Fibroblast of lung (primary cell): Measurements from ENCODE around the gene TUBA1B. TPM values are rescaled to one million over a fixed set of nuclear protein-coding genes. Genes with fewer than 3 reads are reported as not detected.
"Not testable (repeated sequence)": the region's sequence is repeated elsewhere in the genome, so short reads cannot be mapped to it uniquely, and the experiment has no call there.

Experiments
- DNase-seq, 2 donors: peaks; one replicate each; pipeline versions ENCODE4 v3.0.0 to v3.0.0-alpha.2; 2010; ENCODE audit warnings: low read depth in 2 of 2
- H2AFZ ChIP-seq: 2 replicates; pipeline ENCODE4 v1.5.1; 2012; ENCODE audit warnings: low read length, control low read depth, inconsistent platforms
- H3K27ac ChIP-seq: 2 replicates; pipeline ENCODE4 v1.5.1; 2011; ENCODE audit warnings: low read length, control low read depth; ENCODE audit not compliant: insufficient read depth
- H3K27me3 ChIP-seq: 2 replicates; pipeline ENCODE4 v1.5.1; 2011; ENCODE audit warnings: mild to moderate bottlenecking, low read length; ENCODE audit not compliant: control insufficient read depth, insufficient read depth
- H3K36me3 ChIP-seq: 2 replicates; pipeline ENCODE4 v1.5.1; 2011; ENCODE audit warnings: low read length; ENCODE audit not compliant: control insufficient read depth, insufficient read depth
- H3K4me1 ChIP-seq: 2 replicates; pipeline ENCODE4 v1.5.1; 2011; ENCODE audit warnings: low read length; ENCODE audit not compliant: control insufficient read depth, insufficient read depth; ENCODE audit errors: extremely low read depth
- H3K4me2 ChIP-seq: 2 replicates; pipeline ENCODE4 v1.5.1; 2011; ENCODE audit warnings: low read length, control low read depth; ENCODE audit not compliant: insufficient read depth; ENCODE audit errors: extremely low read depth
- H3K4me3 ChIP-seq, 4 experiments: fragments of 200-600 bp in 1 of 4; sonication (generic) in 1 of 4; replicated peaks in 1 of 4; 2 replicates each; pipeline ENCODE4 v1.5.1; 2011 to 2016; ENCODE audit warnings: low read length in 4 of 4, low read depth in 3 of 4, mild to moderate bottlenecking in 3 of 4, control low read depth in 2 of 4, inconsistent platforms in 1 of 4, mixed read lengths in 1 of 4; ENCODE audit not compliant: insufficient read depth in 1 of 4; ENCODE audit errors: control extremely low read depth in 1 of 4
- H3K79me2 ChIP-seq: 2 replicates; pipeline ENCODE4 v1.5.1; 2012; ENCODE audit warnings: mild to moderate bottlenecking, low read length, inconsistent platforms; ENCODE audit not compliant: control insufficient read depth, insufficient read depth
- H3K9ac ChIP-seq: 2 replicates; pipeline ENCODE4 v1.5.1; 2011; ENCODE audit warnings: mild to moderate bottlenecking, low read length, control low read depth; ENCODE audit not compliant: insufficient read depth
- H3K9me3 ChIP-seq: 2 replicates; pipeline ENCODE4 v1.5.1; 2012; ENCODE audit warnings: low read depth, low read length; ENCODE audit not compliant: control insufficient read depth, insufficient read depth
- H4K20me1 ChIP-seq: 2 replicates; pipeline ENCODE4 v1.5.1; 2011; ENCODE audit warnings: low read length; ENCODE audit not compliant: control insufficient read depth, insufficient read depth; ENCODE audit errors: extremely low read depth
- EZH2 ChIP-seq: IDR thresholded peaks from 2 replicates; pipeline ENCODE4 v1.5.1; 2012; ENCODE audit warnings: low read length, control low read depth, mild to moderate bottlenecking; ENCODE audit errors: missing control alignments
- polyA plus RNA-seq, 2 donors: library from polyadenylated mRNA; depleted of rRNA in 1 of 2; stranded (reverse) in 1 of 2; unstranded in 1 of 2; fragments of >200 nt; gene quantifications; 2 replicates each; pipeline ENCODE4 v1.2.1, GENCODE V29; 2011 to 2012; ENCODE audit warnings: missing spikeins in 1 of 2
- total RNA-seq: library from RNA; depleted of rRNA; stranded (reverse); fragments of >200 nt; gene quantifications from 2 replicates; pipeline ENCODE4 v1.2.1, GENCODE V29; 2014
- TF ChIP-seq, protein P1 (sequence below), 2 donors: IDR thresholded peaks in 1 of 2; conservative IDR thresholded peaks in 1 of 2; 1 replicate in 1 of 2; 2 replicates in 1 of 2; pipeline ENCODE4 v1.5.1; 2011 to 2012; ENCODE audit warnings: low read length in 2 of 2, control low read depth in 1 of 2, inconsistent platforms in 1 of 2, low read depth in 1 of 2, mild to moderate bottlenecking in 1 of 2

Gene TUBA1B
- total and polyA plus RNA-seq, 2 donors (not counting 1 experiment from before 2014, with no cell fraction given): 1,258 to 3,083 TPM

DNA sequence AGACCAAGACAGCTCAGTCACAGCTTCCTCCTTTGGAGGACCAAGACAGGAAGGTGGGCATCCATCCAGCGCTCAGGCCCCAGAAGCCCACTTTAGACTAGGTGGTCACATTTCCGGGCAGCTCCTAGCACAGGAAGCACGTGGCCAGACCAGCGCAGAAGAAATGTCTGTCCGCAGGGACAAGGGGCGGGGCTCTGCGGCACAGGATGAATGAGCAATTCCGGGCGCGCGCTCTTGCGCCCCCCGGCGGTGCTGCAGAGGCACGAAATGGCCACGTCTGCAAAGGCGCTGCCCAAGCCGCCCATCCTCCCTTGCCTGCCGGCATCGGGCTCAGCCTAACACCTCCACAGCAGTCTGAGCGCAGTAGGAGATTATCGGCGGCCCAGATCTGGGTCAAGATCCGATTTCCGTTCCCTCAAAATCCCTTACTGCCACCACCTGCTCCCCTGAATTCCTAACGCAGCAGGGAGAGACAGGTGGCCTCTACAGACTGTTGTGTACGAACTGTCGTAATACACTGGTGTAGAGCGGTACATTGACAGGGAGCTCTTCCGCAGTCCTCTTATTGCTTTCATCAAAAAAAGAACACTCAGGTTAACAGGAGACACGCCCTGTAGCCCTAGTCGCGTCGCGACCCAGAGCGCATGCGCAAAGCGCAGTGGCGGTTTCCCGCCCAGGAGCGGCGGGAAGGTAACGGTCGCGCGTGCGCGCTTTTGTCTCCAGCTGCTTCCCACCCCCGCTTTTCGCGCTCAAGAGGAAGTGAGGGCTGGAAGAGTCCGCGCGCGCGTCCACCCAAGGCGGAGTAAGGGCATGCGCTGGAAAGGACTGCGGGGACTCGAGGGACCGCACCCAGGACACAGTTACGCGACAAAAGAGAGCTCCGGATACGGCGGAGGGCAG is 794 bp downstream of the TUBA1B start:
- Histone ChIP-seq H3K27me3 (no peaks in the 10 kb centered on the region), H3K4me1 (peaks cover 3% of the 10 kb centered on the region)

GRCh38 chr12:49129332-49130150 is 1.7 kb downstream of the TUBA1B start:
- H3K9ac ChIP-seq: peak overlapping the region; percentile 98
- H3K4me3 ChIP-seq: peak overlapping the region; percentile 73 to 100 (median 97)
- peaks cover 31% of the 10 kb centered on the region for H3K79me2 ChIP-seq
- H3K9me3 ChIP-seq: no peaks in the 10 kb centered on the region
- TF ChIP-seq, protein P1, sequence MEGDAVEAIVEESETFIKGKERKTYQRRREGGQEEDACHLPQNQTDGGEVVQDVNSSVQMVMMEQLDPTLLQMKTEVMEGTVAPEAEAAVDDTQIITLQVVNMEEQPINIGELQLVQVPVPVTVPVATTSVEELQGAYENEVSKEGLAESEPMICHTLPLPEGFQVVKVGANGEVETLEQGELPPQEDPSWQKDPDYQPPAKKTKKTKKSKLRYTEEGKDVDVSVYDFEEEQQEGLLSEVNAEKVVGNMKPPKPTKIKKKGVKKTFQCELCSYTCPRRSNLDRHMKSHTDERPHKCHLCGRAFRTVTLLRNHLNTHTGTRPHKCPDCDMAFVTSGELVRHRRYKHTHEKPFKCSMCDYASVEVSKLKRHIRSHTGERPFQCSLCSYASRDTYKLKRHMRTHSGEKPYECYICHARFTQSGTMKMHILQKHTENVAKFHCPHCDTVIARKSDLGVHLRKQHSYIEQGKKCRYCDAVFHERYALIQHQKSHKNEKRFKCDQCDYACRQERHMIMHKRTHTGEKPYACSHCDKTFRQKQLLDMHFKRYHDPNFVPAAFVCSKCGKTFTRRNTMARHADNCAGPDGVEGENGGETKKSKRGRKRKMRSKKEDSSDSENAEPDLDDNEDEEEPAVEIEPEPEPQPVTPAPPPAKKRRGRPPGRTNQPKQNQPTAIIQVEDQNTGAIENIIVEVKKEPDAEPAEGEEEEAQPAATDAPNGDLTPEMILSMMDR (conservative IDR thresholded peaks at IDR 0.05 in 1 of 2, IDR thresholded peaks at IDR 0.05 in 1 of 2; ENCODE audit: low read depth in 1 of 2, low read length in 2 of 2): no peak
- TF ChIP-seq EZH2: no peak
- H3K4me2 ChIP-seq: peak overlapping the region; percentile 98
- peaks cover 15% of the 10 kb centered on the region for H3K36me3 ChIP-seq
- peaks cover 3% of the 10 kb centered on the region for H3K4me1 ChIP-seq
- H3K27me3 ChIP-seq: no peaks in the 10 kb centered on the region
- DNase-seq: no peak
- H4K20me1 ChIP-seq: peaks cover 2% of the 10 kb centered on the region
- peak overlapping the region; percentile 96 for H3K27ac ChIP-seq
- H2AFZ ChIP-seq: no peak overlapping the region

More for the DNA sequence above, 794 bp downstream of the TUBA1B start:
- TF ChIP-seq, protein P1 (conservative IDR thresholded peaks at IDR 0.05 in 1 of 2, IDR thresholded peaks at IDR 0.05 in 1 of 2; ENCODE audit: low read depth in 1 of 2, low read length in 2 of 2): peak; percentile 87 to 89
- TF ChIP-seq EZH2: no peak
- H3K4me3 ChIP-seq: peak overlapping the region; percentile 73 to 100 (median 97)
- H4K20me1 ChIP-seq: peaks cover 2% of the 10 kb centered on the region
- H2AFZ ChIP-seq: no peak overlapping the region
- peak overlapping the region; percentile 98 for H3K4me2 ChIP-seq
- DNase-seq: peak; percentile 91 to 94
- peak overlapping the region; percentile 96 for H3K27ac ChIP-seq
- H3K79me2 ChIP-seq: peaks cover 31% of the 10 kb centered on the region
- H3K36me3 ChIP-seq: peaks cover 15% of the 10 kb centered on the region
- H3K9ac ChIP-seq: peak overlapping the region; percentile 98
- H3K9me3 ChIP-seq: no peaks in the 10 kb centered on the region

DNA sequence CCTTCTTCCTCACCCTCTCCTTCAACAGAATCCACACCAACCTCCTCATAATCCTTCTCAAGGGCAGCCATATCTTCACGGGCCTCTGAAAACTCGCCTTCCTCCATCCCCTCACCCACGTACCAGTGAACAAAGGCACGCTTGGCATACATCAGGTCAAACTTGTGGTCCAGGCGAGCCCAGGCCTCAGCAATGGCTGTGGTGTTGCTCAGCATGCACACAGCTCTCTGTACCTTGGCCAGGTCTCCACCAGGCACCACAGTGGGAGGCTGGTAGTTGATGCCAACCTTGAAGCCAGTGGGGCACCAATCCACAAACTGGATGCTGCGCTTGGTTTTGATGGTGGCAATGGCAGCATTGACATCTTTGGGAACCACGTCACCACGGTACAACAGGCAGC is 3.2 kb downstream of the TUBA1B start:
- H3K4me2 ChIP-seq, H3K4me3 ChIP-seq, H3K4me1 ChIP-seq, H3K27me3 ChIP-seq, H4K20me1 ChIP-seq, H3K27ac ChIP-seq, H3K9me3 ChIP-seq, H3K9ac ChIP-seq, DNase-seq, H2AFZ ChIP-seq: not testable (repeated sequence)
- Histone ChIP-seq H3K36me3 (peaks cover 15% of the 10 kb centered on the region), H3K79me2 (peaks cover 31% of the 10 kb centered on the region)
